DMS53 (cell line): ENCODE data around the gene CSNK1D.
"Not testable (repeated sequence)": the region's sequence is repeated elsewhere in the genome, so short reads cannot be mapped to it uniquely, and the experiment has no call there.

Experiments
- DNase-seq: peaks from one replicate; lab custom pipeline; 2025; lab: John Stamatoyannopoulos, UW

The CSNK1D gene

DNA sequence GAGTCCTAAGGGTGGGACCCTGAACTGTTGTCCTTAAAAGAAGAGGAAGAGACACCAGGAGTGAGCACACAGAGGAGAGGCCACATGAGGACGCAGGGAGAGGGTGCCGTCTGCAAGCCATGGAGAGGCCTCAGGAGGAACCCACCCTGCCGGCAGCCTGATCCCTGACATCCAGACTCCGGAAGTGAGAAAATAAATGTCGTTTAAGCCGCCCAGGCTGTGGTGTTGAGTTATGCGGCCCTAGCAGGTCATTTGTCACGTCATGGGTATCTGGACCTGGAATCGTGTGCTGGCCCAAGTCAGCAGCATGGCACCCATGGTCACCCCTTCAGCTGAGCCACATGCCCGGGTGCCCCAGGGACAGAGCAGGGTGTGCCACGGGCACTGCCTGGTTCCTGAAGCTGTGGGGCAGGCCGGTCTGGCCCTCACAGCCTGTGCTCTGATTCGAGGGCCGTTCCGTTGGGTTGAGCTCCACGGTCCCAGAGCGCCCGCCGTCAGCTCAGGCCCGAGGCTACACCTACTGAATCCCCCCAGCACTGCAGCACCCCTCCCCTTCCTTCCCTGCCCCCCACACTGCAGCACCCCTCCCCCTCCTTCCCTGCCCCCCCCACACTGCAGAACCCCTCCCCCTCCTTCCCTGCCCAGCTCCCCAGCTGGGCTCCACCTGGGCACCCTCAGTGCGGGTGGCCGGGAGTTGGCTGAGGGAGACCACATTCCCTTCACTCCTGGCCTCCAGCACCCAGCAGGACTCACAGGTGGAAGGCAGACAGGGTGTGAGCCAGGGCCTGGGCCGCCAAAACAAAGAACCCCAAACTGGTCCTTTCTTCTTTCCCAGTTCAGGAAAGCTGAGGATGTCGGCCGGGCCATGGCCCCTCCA, 58.2 kb downstream of the CSNK1D start:
- DNase-seq = peak; percentile 73

- DNase-seq = peak; percentile 34
These were observed 59.4 kb downstream of the CSNK1D start for GRCh38 chr17:82214012-82214628.

- peak; percentile 90 for DNase-seq
These were observed 60.1 kb downstream of the CSNK1D start for GRCh38 chr17:82213251-82214011.

GRCh38 chr17:82212331-82213250, 60.9 kb downstream of the CSNK1D start, which contains the start of gene CCDC57:
Gene CCDC57 (minus strand): TSS chr17:82212842. CDS start chr17:82201944, 10,898 bp downstream.
- peak; percentile 96 for DNase-seq

- DNase-seq = not testable (repeated sequence)
These were observed 62.8 kb downstream of the CSNK1D start for GRCh38 chr17:82210655-82211054.

DNA sequence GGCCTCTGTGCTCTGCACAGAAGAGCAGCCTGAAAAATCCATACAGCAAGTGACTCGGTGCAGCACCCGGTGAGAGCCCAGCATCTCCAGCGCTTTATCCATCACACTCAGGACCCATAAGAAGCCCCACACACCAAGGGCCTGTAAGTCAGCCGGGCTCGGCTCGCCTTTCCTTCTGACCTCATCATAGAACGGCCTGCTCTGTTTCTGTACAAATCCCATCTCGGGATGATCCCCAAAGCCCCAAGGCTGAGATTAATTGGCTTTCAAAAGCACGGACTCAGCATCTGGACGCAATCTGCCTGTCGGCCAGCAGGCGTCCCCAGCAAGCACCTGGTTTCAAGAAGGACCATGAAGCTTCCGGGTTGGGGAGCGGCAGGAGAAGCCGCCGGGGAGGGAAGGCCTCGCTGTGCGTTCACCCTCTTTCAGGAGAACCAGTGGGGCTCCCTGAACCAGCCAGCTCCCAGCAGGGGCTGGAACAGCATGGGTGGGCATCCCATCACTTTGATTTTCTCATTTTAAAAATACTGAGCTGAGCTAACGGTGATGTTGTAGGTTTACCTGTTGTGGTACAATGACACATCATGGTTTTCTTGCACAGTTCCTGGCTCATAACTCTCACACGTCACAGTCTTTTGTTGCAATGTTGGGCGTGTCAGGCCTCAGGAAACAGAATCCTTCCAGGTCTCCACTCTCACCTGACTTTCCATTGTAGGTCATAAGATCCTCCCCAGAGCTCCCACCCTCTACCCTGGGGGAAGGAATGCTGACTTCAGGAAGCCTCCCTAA, 67.6 kb downstream of the CSNK1D start:
- DNase-seq = peak; percentile 98

GRCh38 chr17:82204831-82205719, 68.4 kb downstream of the CSNK1D start:
- DNase-seq = peak; percentile 98

DNA sequence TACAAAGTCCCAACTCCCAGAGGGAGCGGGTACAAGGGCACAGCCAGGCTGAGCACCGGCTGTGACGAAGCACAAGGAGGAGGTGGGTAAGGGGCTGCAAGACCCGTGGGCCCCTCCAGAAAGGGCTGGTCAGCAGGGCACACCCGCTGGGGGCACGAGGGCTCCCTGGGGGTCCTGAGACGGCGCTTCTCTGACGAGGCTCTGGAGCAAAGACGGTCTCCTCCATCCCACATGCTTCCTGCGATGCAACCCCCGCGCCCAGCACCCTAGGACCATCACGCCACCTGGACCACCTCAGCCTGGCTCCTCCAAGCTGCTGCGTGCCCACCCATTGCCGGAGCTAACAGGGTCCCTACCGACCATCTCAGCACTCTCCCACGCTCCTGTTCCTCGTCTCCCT, 69.6 kb downstream of the CSNK1D start:
- DNase-seq = no peak

GRCh38 chr17:82202981-82203380, 70.5 kb downstream of the CSNK1D start:
- DNase-seq = no peak

- DNase-seq = peak; percentile 95
These were observed 72.0 kb downstream of the CSNK1D start for GRCh38 chr17:82201498-82201910.

DNA sequence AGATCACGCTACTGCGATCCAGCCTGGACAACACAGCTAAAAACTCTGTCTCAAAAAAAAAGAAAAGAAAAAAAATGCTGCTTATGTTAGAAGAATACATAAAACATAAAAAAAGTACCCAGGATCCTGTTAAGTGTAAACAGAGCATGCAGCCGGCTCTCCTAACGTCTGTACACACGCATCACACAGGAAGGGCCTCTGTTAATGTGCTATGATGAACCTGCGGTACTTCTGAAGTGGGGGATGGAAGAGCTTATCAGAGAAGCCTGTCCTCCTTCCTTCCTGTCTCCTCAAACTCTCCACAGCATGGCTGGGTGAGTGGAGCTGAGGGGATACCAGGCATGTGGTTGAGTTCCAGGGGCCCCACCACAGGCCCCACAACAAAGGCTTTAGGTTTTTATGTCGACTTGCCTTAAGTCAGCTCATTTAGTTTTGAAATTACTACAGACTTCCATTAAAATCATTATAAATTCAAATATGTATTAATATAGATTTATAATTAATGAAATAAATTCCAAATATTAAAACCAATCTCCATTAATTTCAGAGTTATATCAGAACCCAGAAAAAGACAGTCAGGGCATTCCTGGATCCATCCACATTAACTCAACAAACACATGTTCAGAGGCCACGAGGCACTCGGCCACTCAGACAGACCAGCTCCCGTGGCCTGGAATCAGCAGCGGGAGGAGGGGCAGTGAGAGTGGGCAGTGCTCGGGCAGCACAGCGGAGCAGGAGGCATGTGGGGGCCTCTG, 72.6 kb downstream of the CSNK1D start:
- DNase-seq = peak; percentile 93

DNA sequence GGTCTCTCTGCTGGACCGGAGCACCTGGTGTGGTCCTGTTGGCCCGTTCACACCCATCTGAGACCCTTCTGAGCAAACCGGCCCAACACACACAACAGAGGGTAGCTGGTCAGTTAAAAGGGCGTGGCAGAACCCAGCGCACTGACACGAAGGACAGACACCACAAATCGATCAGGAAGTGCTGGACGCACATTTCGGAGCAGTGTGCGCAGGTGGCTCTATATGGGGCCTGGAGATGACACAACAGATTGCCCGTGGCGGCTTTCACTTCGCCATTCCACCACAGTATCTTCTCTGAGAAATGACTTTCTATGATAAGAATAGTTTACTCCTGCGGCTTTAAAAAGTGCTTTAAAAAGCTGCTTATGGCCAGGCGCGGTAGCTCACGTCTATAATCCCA, 73.4 kb downstream of the CSNK1D start:
- no peak for DNase-seq

GRCh38 chr17:82199496-82199895, 74.0 kb downstream of the CSNK1D start:
- no peak for DNase-seq

DNA sequence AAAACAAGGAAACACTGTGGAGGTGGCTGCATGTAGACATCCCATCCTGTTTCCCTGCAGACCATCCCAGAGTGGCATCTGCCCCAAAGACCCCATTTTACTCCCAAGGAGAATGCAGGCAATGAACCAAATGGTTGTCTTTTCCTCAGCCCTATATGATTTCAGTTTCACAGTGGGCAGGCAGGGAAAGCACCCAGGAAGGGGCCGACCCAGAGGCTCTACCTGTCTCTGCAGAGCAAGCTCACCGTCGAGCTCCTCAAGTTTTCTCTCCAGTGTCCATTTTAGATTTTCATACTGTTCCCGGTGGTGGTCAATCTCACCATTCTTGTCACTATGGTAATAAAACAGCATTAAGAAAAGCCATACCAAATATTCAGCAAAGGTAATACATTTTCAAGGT, 75.4 kb downstream of the CSNK1D start:
- DNase-seq = no peak

DNA sequence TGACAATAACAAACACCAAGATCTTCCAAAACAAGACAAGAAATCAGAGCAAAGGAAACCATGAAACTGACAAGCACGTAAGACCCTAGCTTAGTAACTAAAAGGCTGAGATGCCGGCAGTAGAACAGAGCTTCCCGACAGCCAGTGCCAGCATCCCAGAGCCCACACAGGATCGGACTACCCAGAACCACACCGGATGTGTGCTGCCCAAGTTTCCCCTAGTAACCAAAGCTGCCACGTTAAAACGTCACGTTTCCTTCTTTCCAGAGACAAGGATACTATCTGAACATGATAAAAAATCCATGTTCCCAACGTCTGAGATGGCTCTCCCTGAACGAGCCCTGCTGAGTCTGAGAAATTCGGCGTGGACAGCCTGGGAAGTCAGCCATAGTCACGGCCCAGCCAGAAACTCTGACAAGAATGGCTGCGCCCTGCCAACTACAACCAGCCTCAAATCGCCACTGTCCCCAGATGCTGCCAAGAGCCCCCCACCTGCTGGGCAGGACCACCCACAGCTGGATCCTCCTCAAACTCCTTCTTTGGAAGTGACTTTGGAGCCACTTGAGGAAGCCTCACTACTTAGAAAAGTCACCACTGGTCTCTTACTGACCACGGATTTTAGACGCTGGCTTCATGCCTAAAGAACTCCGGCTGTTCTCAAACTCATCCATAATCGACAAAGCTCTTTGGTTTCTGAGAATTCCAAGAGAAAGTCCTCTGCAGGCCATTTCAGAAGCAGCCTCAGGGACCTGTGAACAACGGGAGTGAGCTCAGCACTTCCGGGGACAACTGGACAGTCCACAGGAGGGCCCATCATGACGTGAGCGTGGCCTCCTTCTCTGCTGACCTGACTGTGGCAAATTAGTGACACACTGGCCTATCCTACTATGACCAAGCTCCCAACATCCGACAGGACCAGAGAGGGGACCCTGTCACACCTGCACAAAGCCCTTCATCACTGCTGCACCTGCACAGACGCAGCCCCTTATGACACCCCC, 77.5 kb downstream of the CSNK1D start:
- no peak for DNase-seq

DNA sequence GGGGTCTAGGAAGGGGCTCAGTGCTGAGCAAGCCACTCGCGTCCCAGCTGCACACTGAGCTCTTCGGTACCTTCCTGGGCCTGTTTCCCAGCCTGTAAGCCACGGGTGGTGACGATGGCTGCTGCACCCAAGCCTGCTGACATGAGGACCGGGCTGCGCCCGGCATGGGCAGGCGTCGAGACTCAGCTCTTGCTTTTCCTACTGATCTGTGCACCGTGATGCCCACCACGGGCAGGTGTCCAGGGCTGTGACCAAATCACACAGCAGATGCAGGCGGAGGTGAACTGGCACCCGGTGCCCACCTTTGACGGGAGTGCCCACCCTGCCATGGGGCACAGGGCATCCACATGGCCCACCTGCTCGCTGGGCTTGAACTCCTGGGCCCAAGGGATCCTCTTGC, 78.7 kb downstream of the CSNK1D start:
- DNase-seq = no peak

DNA sequence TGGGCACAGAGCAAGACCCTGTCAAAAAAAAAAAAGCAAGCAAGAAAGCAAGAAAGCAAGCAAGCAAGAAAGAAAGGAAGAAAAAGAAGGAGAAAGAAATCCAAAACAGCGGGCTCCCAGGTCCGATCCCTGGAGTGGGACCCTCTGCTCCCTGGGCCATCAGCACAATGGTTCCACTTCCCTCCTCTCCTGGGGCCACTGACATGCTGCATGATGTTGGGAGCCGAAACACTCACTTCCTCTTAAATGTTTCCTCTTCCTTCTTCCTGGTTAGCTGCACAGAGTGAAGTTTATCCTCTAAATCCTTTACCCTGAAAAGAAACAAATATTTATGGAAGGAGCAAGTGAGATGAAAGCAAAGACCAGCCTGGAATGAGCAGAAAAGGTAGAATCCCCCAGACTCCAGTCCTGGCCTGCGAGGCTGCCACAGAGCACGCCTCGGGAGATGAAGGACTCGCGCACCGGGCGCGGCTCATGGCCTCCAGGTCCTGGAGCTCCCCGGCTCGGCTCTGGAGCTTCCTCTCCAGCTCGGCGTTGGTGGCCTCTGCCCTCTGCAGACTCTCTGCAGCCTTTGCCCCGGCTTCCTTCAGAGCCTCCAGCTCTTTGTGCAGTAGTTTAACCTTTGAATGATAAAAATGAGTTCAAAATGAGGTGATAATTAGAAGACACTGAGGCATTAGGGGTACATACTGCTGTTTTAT, 79.8 kb downstream of the CSNK1D start:
- DNase-seq = no peak
